Natural killer cell treated with Interleukin-12 subunit alpha and Interleukin-12 subunit beta and Interleukin-15 and Interleukin-18, amount 100 ng/mL, for 72 hours (primary cell): Measurements from ENCODE around the gene REV1. TPM values are rescaled to one million over a fixed set of nuclear protein-coding genes. Genes with fewer than 3 reads are reported as not detected.

Experiments used
- ATAC-seq, 2 donors: fragments of 150-1000 bp; cut with Tn5 transposase in 1 of 2; sonication (Bioruptor Pico), chemical (Tn5 transposase) in 1 of 2; 2 replicates each; pipeline ENCODE4 v1.10.0; 2021
- DNase-seq: peaks from one replicate; pipeline ENCODE4 v3.0.0; 2022; ENCODE audit warnings: low spot score
- H3K27ac Mint-ChIP-seq, 2 donors: 1 replicate in 1 of 2; 2 replicates in 1 of 2; pipeline ENCODE4 v1.8.0; 2022; ENCODE audit warnings: mixed read lengths in 2 of 2, mild to moderate bottlenecking in 1 of 2, moderate library complexity in 1 of 2
- H3K27me3 Mint-ChIP-seq, 2 donors: 1 replicate in 1 of 2; 2 replicates in 1 of 2; pipeline ENCODE4 v1.8.0; 2022; ENCODE audit warnings: mixed read lengths in 2 of 2
- H3K36me3 Mint-ChIP-seq: one replicate; pipeline ENCODE4 v1.8.0; 2022; ENCODE audit warnings: mixed read lengths
- H3K4me1 Mint-ChIP-seq, 2 donors: 1 replicate in 1 of 2; 2 replicates in 1 of 2; pipeline ENCODE4 v1.8.0; 2022; ENCODE audit warnings: low read depth in 2 of 2, mixed read lengths in 2 of 2, mild to moderate bottlenecking in 1 of 2
- H3K4me3 Mint-ChIP-seq: one replicate; pipeline ENCODE4 v1.8.0; 2022; ENCODE audit warnings: mixed read lengths
- H3K9me3 Mint-ChIP-seq: 2 replicates; pipeline ENCODE4 v1.8.0; 2022; ENCODE audit warnings: mixed read lengths
- total RNA-seq, 2 donors: library from RNA; stranded (reverse); gene quantifications; one replicate each; pipeline ENCODE4 v1.2.3, GENCODE V29; 2022

REV1 gene
- total RNA-seq, 2 donors from 2014 or later = 26.7 to 59.5 TPM

GRCh38 chr2:99496021-99496420, 6.2 kb upstream of the REV1 start:
- Mint-ChIP-seq H3K9me3 (no peaks in the 10 kb centered on the region), H3K27ac (no peak overlapping the region), H3K27me3 (peaks cover 40 to 62% of the 10 kb centered on the region in 2 donors), H3K4me3 (no peak overlapping the region), H3K36me3 (no peaks in the 10 kb centered on the region), H3K4me1 (peaks cover 2 to 4% of the 10 kb centered on the region in 2 donors)
- no peak for ATAC-seq
- no peak for DNase-seq

DNA sequence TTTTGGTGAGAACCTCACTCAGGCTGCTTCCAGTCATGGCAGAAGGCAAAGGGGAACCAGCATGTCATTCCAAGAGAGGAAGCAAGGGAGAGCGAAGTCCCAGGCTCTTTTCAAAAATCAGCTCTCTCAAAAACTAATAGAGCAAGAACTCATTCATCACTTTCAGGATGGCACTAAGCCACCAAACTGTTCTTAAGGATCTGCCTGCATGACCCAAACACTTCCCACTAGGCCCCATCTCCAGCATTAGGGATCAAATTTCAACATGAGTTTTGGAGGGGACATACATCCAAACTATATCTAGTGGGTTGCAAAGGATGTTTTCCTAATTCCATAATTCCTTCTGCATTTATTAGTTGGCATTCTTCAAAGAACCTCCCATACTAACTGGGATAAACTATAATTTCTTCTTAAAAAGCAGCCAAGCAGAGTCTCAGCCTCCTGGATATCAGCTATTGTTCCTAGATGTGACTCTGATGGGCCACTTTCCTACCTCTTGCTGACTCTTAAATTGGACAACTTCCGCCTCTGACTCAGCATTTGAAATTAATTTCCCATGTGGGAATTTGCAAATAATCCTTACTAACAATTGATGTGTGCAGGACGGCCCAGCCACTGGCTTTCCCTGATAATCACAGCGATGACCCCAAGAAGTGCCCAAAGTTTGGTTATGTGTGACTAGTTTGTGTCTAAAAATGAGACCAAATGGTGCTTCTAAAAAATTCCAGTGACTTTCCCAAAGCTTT, 5.5 kb upstream of the REV1 start:
- no peaks in the 10 kb centered on the region for H3K9me3 Mint-ChIP-seq
- H3K4me1 Mint-ChIP-seq = peaks cover 6 to 10% of the 10 kb centered on the region in 2 donors
- ATAC-seq = no peak
- H3K36me3 Mint-ChIP-seq = no peaks in the 10 kb centered on the region
- no peak overlapping the region for H3K27ac Mint-ChIP-seq
- H3K27me3 Mint-ChIP-seq = peaks cover 37 to 55% of the 10 kb centered on the region in 2 donors
- H3K4me3 Mint-ChIP-seq = no peak overlapping the region
- DNase-seq = no peak

GRCh38 chr2:99492721-99493120, 2.9 kb upstream of the REV1 start:
- DNase-seq (no peak), ATAC-seq (no peak)
- Mint-ChIP-seq H3K4me3 (no peak overlapping the region), H3K9me3 (no peaks in the 10 kb centered on the region), H3K36me3 (peaks cover 7% of the 10 kb centered on the region), H3K4me1 (peaks cover 12 to 23% of the 10 kb centered on the region in 2 donors), H3K27ac (no peak overlapping the region), H3K27me3 (peaks cover 20 to 31% of the 10 kb centered on the region in 2 donors)

- Mint-ChIP-seq H3K27ac (peak overlapping the region; percentile 76 to 84), H3K9me3 (no peaks in the 10 kb centered on the region), H3K4me1 (peaks cover 21 to 31% of the 10 kb centered on the region in 2 donors), H3K27me3 (peaks cover 14 to 19% of the 10 kb centered on the region in 2 donors), H3K4me3 (peak overlapping the region; percentile 88), H3K36me3 (peaks cover 7% of the 10 kb centered on the region)
- no peak for DNase-seq
- no peak for ATAC-seq
Observed at GRCh38 chr2:99490623-99491461, 1.0 kb upstream of the REV1 start.

GRCh38 chr2:99489063-99489760, 605 bp downstream of the REV1 start:
- peaks cover 7% of the 10 kb centered on the region for H3K36me3 Mint-ChIP-seq
- H3K4me1 Mint-ChIP-seq = peaks cover 21 to 31% of the 10 kb centered on the region in 2 donors
- H3K27ac Mint-ChIP-seq = peak overlapping the region; percentile 94 to 96
- ATAC-seq = peak; percentile 62 to 75
- H3K9me3 Mint-ChIP-seq = no peaks in the 10 kb centered on the region
- peak; percentile 82 for DNase-seq
- H3K4me3 Mint-ChIP-seq = peak overlapping the region; percentile 99
- H3K27me3 Mint-ChIP-seq = peaks cover 13 to 16% of the 10 kb centered on the region in 2 donors

GRCh38 chr2:99488539-99489062, 1.2 kb downstream of the REV1 start:
- peak overlapping the region; percentile 94 to 96 for H3K27ac Mint-ChIP-seq
- no peaks in the 10 kb centered on the region for H3K9me3 Mint-ChIP-seq
- DNase-seq (no peak), ATAC-seq (no peak)
- peaks cover 7% of the 10 kb centered on the region for H3K36me3 Mint-ChIP-seq
- peaks cover 7 to 10% of the 10 kb centered on the region in 2 donors for H3K27me3 Mint-ChIP-seq
- H3K4me3 Mint-ChIP-seq = peak overlapping the region; percentile 99
- H3K4me1 Mint-ChIP-seq = peaks cover 25 to 31% of the 10 kb centered on the region in 2 donors

- Mint-ChIP-seq H3K9me3 (no peaks in the 10 kb centered on the region), H3K27me3 (peaks cover 2 to 3% of the 10 kb centered on the region in 2 donors), H3K4me1 (peaks cover 25 to 31% of the 10 kb centered on the region in 2 donors), H3K36me3 (peaks cover 7% of the 10 kb centered on the region), H3K27ac (peak overlapping the region; percentile 94 to 96), H3K4me3 (peak overlapping the region; percentile 99)
- DNase-seq = no peak
- ATAC-seq = no peak
Observed at GRCh38 chr2:99487906-99488305, 1.9 kb downstream of the REV1 start.

GRCh38 chr2:99485824-99486223, 4.0 kb downstream of the REV1 start:
- peaks cover 7% of the 10 kb centered on the region for H3K36me3 Mint-ChIP-seq

GRCh38 chr2:99485411-99485810, 4.4 kb downstream of the REV1 start:
- Mint-ChIP-seq H3K9me3 (no peaks in the 10 kb centered on the region), H3K4me1 (peaks cover 30% of the 10 kb centered on the region in 2 donors), H3K36me3 (peaks cover 7% of the 10 kb centered on the region), H3K4me3 (no peak overlapping the region), H3K27ac (no peak overlapping the region), H3K27me3 (no peaks in the 10 kb centered on the region)
- DNase-seq = no peak
- ATAC-seq = no peak

More at GRCh38 chr2:99485824-99486223, 4.0 kb downstream of the REV1 start:
- peaks cover 32 to 34% of the 10 kb centered on the region in 2 donors for H3K4me1 Mint-ChIP-seq
- DNase-seq (no peak), ATAC-seq (no peak)
- H3K27ac Mint-ChIP-seq = no peak overlapping the region
- no peak overlapping the region for H3K4me3 Mint-ChIP-seq
- H3K9me3 Mint-ChIP-seq = no peaks in the 10 kb centered on the region
- H3K27me3 Mint-ChIP-seq = no peaks in the 10 kb centered on the region

DNA sequence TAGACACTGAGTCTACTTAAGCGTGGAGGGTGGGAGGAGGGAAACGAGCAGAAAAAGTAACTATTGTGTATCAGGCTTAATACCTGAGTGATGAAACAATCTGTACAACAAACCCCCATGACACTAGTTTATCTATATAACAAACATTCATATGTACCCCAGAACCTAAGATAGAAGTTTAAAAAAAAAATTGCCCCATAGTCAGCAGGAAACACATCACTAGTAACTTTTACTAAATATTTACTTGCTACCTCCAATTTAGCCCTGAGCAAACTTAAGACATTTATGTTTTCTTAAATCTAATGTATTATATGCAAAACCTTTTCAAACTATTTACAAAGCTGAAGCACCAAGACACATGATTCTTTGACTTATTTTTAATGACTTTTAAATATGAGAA, 5.6 kb downstream of the REV1 start:
- peaks cover 7% of the 10 kb centered on the region for H3K36me3 Mint-ChIP-seq
- H3K4me1 Mint-ChIP-seq = peaks cover 33 to 35% of the 10 kb centered on the region in 2 donors
- DNase-seq (no peak), ATAC-seq (no peak)
- H3K4me3 Mint-ChIP-seq = no peak overlapping the region
- H3K27ac Mint-ChIP-seq = no peak overlapping the region
- H3K9me3 Mint-ChIP-seq = no peaks in the 10 kb centered on the region
- no peaks in the 10 kb centered on the region for H3K27me3 Mint-ChIP-seq

DNA sequence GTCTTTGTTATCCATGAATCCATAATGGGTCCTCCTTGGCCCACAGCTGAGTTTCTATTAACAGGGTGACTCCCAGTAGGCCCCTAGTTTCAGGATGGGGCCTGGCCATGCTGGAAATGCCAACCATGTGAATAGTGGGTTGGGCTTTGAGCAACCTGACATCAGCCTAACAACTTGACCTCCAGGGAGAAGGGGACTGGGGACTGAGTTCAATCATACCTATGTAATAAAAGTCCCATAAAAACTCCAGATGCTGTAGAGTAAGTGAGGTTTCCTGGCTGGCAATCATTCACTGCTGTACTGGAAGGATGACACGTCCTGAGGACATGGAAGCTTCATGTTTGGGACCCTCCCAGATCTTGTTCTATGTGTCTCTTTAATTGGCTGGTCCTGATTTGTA, 7.9 kb downstream of the REV1 start:
- DNase-seq = no peak
- H3K4me3 Mint-ChIP-seq = no peak overlapping the region
- peaks cover 30 to 31% of the 10 kb centered on the region in 2 donors for H3K4me1 Mint-ChIP-seq
- no peak for ATAC-seq
- no peaks in the 10 kb centered on the region for H3K36me3 Mint-ChIP-seq
- no peaks in the 10 kb centered on the region for H3K27me3 Mint-ChIP-seq
- H3K27ac Mint-ChIP-seq = no peak overlapping the region
- no peaks in the 10 kb centered on the region for H3K9me3 Mint-ChIP-seq

DNA sequence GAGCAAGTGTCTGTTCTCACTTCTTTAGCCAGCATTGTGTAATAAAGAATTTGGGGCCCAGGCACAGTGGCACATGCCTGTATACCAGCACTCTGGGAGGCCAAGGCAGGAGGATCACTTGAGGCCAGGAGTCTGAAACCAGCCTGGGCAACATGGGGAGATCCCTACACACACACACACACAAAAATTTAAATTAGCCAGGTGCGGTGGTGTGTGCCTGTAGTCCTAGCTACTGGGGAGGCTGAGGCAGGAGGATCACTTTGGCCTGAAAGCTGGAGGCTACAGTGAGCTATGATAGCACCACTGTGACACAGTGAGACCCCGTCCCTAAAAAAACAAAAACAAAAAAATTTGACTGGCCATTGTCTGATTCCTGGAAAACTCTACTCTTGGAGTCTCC, 8.3 kb downstream of the REV1 start:
- H3K36me3 Mint-ChIP-seq = no peaks in the 10 kb centered on the region
- DNase-seq = no peak
- no peak overlapping the region for H3K4me3 Mint-ChIP-seq
- no peaks in the 10 kb centered on the region for H3K27me3 Mint-ChIP-seq
- peak overlapping the region in 1 of 2 donors; percentile 49 for H3K27ac Mint-ChIP-seq
- peaks cover 27 to 28% of the 10 kb centered on the region in 2 donors for H3K4me1 Mint-ChIP-seq
- no peak for ATAC-seq
- no peaks in the 10 kb centered on the region for H3K9me3 Mint-ChIP-seq

DNA sequence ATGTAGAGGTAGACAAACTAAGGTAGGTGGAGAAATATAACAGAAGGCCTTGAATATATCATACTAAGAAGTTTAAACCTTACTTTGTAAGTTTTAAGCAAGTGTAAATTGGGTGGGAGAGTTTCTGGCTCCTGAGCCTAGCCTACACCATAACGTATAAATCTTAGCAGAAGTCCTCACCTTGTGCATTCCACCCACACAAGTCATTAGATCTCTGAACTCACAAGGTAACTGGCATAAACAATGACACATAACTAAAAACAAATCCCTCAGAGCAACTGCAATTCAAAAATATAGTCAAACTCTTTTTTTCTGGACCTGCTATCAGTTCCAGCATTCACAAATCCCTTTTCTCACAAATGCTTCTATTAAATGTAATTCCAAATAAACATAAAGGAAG, 9.4 kb downstream of the REV1 start:
- Mint-ChIP-seq H3K36me3 (no peaks in the 10 kb centered on the region), H3K27ac (no peak overlapping the region), H3K9me3 (no peaks in the 10 kb centered on the region), H3K27me3 (no peaks in the 10 kb centered on the region), H3K4me1 (peaks cover 26% of the 10 kb centered on the region in 2 donors), H3K4me3 (no peak overlapping the region)
- ATAC-seq (no peak), DNase-seq (no peak)
